Neural cell (in vitro differentiated cells): ENCODE results near the gene MLLT3. TPM values are rescaled to one million over a fixed set of nuclear protein-coding genes. Genes with fewer than 3 reads are reported as not detected.

Source experiments
- H2AFZ ChIP-seq: fragments of 200-600, 300-800 bp; sonication (generic), shearing (Covaris generic); 2 replicates; pipeline ENCODE4 v1.6.0; 2014; ENCODE audit warnings: low read depth, mild to moderate bottlenecking, antibody characterized with exemption, low read length, moderate library complexity
- H3F3A ChIP-seq: fragments of 200-600 bp; shearing (Covaris generic); 2 replicates; pipeline ENCODE4 v1.6.1; 2016; ENCODE audit warnings: mild to moderate bottlenecking, moderate library complexity, mixed read lengths, antibody characterized with exemption, low read length; ENCODE audit not compliant: insufficient read depth, poor library complexity, severe bottlenecking
- H3K27ac ChIP-seq: fragments of 200-600, 300-800 bp; sonication (generic), shearing (Covaris generic); 2 replicates; pipeline ENCODE4 v1.5.1; 2014; ENCODE audit warnings: mild to moderate bottlenecking, low read length, moderate library complexity
- H3K27me3 ChIP-seq: fragments of 300-800, 200-600 bp; sonication (generic), shearing (Covaris generic); 2 replicates; pipeline ENCODE4 v1.6.0; 2014; ENCODE audit warnings: mild to moderate bottlenecking, low read depth, low read length, moderate library complexity; ENCODE audit not compliant: insufficient read depth
- H3K36me3 ChIP-seq: fragments of 300-800, 200-600 bp; sonication (generic), shearing (Covaris generic); 2 replicates; pipeline ENCODE4 v1.5.1; 2014; ENCODE audit warnings: mild to moderate bottlenecking, antibody characterized with exemption, low read length, moderate library complexity; ENCODE audit not compliant: insufficient read depth
- H3K4me2 ChIP-seq: fragments of 300-800, 200-600 bp; sonication (generic), shearing (Covaris generic); 2 replicates; pipeline ENCODE4 v1.6.0; 2014; ENCODE audit warnings: mild to moderate bottlenecking, low read length
- H3K4me3 ChIP-seq: fragments of 300-800, 200-600 bp; sonication (generic), shearing (Covaris generic); 2 replicates; pipeline ENCODE4 v1.5.1; 2014; ENCODE audit warnings: mild to moderate bottlenecking, low read length, moderate library complexity
- H3K79me2 ChIP-seq: fragments of 200-600 bp; shearing (Covaris generic); replicated peaks from 2 replicates; pipeline ENCODE4 v1.6.0; 2014; ENCODE audit warnings: mild to moderate bottlenecking, low read length, moderate library complexity; ENCODE audit not compliant: insufficient read depth
- H3K9ac ChIP-seq: fragments of 300-800, 200-600 bp; sonication (generic), shearing (Covaris generic); 2 replicates; pipeline ENCODE4 v1.6.1; 2016; ENCODE audit warnings: mild to moderate bottlenecking, low read length, mixed read lengths
- H3K9me2 ChIP-seq: fragments of 200-600 bp; shearing (Covaris generic); 2 replicates; pipeline ENCODE4 v1.6.1; 2016; ENCODE audit warnings: mild to moderate bottlenecking, low read length, mixed read lengths; ENCODE audit not compliant: insufficient read depth
- H3K9me3 ChIP-seq: fragments of 200-600, 300-800 bp; sonication (generic), shearing (Covaris generic); 2 replicates; pipeline ENCODE4 v1.6.1; 2016; ENCODE audit warnings: mild to moderate bottlenecking, mixed run types, low read length, moderate library complexity, mixed read lengths
- H4K20me1 ChIP-seq: fragments of 200-600 bp; shearing (Covaris generic); 2 replicates; pipeline ENCODE4 v1.6.1; 2016; ENCODE audit warnings: mild to moderate bottlenecking, mixed run types; ENCODE audit not compliant: insufficient read depth
- EP300 ChIP-seq: fragments of 450-650 bp; conservative IDR thresholded peaks from 2 replicates; pipeline ENCODE4 v1.6.1; 2014; ENCODE audit warnings: antibody characterized with exemption, mild to moderate bottlenecking, moderate library complexity; ENCODE audit not compliant: poor library complexity, severe bottlenecking
- EZH2 ChIP-seq: fragments of 200-600, 300-800 bp; shearing (Covaris generic), sonication (generic); IDR thresholded peaks from 2 replicates; pipeline ENCODE4 v1.6.1; 2014; ENCODE audit warnings: antibody characterized with exemption, low read length, borderline replicate concordance, mild to moderate bottlenecking; ENCODE audit not compliant: insufficient read depth, poor library complexity, severe bottlenecking
- MXI1 ChIP-seq: fragments of 450-650 bp; conservative IDR thresholded peaks from 2 replicates; pipeline ENCODE4 v1.6.1; 2014; ENCODE audit warnings: antibody characterized with exemption, mild to moderate bottlenecking; ENCODE audit not compliant: poor library complexity, severe bottlenecking
- POLR2AphosphoS5 ChIP-seq: IDR thresholded peaks from 2 replicates; pipeline ENCODE4 v1.6.1; 2012
- RAD21 ChIP-seq: fragments of 450-650 bp; conservative IDR thresholded peaks from 2 replicates; pipeline ENCODE4 v1.6.1; 2014; ENCODE audit warnings: antibody characterized with exemption, mild to moderate bottlenecking, moderate library complexity
- SMC3 ChIP-seq: fragments of 450-650 bp; conservative IDR thresholded peaks from 2 replicates; pipeline ENCODE4 v1.6.1; 2014; ENCODE audit warnings: antibody characterized with exemption, mild to moderate bottlenecking, moderate library complexity; ENCODE audit not compliant: poor library complexity
- TAF1 ChIP-seq: IDR thresholded peaks from 2 replicates; pipeline ENCODE4 v1.6.1; 2012; ENCODE audit warnings: low read depth
- polyA plus RNA-seq: library from polyadenylated mRNA; depleted of rRNA; stranded (reverse); fragments of >200 nt; gene quantifications from 2 replicates; pipeline ENCODE4 v1.2.3, GENCODE V29; 2014
- TF ChIP-seq, protein P1 (sequence below): fragments of 450-650 bp; IDR thresholded peaks from 2 replicates; pipeline ENCODE4 v1.5.1; 2014; ENCODE audit warnings: antibody characterized with exemption, mild to moderate bottlenecking, moderate library complexity; ENCODE audit not compliant: poor library complexity, severe bottlenecking
- TF ChIP-seq, protein P2 (sequence below): IDR thresholded peaks from 2 replicates; pipeline ENCODE4 v1.6.1; 2012; ENCODE audit warnings: borderline replicate concordance

Gene MLLT3
- polyA plus RNA-seq, 1 donor from 2014 or later, result 61.5 TPM

DNA sequence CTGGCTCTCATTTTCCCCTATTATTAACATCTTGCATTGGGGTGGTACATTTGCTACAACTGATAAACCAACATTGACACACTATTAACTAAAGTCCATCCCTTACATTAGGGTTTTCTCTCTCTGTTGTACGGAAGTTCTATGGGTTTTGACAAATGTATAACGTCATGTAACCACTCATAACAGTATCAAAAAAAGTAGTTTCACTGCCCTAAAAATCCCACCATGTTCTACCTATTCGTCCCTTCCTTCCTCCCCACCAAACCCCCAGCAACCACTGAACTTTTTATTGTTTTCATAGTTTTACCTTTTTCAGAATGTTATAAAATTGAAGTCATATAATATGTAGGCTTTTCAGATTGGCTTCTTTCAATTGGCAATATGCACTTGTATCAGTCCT lies 40.1 kb downstream of the MLLT3 start:
- no peaks in the 10 kb centered on the region for H3K36me3 ChIP-seq
- no peaks in the 10 kb centered on the region for H3F3A ChIP-seq
- no peaks in the 10 kb centered on the region for H3K27me3 ChIP-seq
- H3K9me3 ChIP-seq, result peaks cover 9% of the 10 kb centered on the region
- H3K27ac ChIP-seq, result no peak overlapping the region
- no peak overlapping the region for H3K9ac ChIP-seq
- no peaks in the 10 kb centered on the region for H4K20me1 ChIP-seq
- TF ChIP-seq TAF1 (no peak), EZH2 (no peak), POLR2AphosphoS5 (no peak), MXI1 (no peak), RAD21 (no peak)
- TF ChIP-seq, protein P1, sequence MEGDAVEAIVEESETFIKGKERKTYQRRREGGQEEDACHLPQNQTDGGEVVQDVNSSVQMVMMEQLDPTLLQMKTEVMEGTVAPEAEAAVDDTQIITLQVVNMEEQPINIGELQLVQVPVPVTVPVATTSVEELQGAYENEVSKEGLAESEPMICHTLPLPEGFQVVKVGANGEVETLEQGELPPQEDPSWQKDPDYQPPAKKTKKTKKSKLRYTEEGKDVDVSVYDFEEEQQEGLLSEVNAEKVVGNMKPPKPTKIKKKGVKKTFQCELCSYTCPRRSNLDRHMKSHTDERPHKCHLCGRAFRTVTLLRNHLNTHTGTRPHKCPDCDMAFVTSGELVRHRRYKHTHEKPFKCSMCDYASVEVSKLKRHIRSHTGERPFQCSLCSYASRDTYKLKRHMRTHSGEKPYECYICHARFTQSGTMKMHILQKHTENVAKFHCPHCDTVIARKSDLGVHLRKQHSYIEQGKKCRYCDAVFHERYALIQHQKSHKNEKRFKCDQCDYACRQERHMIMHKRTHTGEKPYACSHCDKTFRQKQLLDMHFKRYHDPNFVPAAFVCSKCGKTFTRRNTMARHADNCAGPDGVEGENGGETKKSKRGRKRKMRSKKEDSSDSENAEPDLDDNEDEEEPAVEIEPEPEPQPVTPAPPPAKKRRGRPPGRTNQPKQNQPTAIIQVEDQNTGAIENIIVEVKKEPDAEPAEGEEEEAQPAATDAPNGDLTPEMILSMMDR, result no peak
- H2AFZ ChIP-seq, result no peak overlapping the region
- no peak overlapping the region for H3K4me2 ChIP-seq
- no peaks in the 10 kb centered on the region for H3K9me2 ChIP-seq
- peaks cover 31% of the 10 kb centered on the region for H3K79me2 ChIP-seq
- no peak overlapping the region for H3K4me3 ChIP-seq

DNA sequence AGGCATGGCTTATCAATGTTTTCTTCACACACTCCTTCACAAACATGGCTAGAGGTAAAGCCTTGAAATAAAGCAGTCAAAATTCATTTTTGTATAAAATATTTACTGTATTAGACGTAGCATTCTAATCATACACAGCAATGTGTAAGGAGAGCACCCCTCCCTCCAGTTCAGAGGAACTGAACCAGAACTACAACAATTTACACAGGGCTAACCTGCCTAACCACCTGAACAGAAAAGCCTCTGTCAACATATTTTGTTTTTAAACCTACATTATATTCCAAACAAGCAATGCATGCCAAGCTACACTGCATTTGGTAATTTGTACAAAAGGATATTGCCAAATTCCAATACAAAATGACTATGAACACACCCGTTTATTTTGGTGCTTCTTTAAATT lies 41.6 kb downstream of the MLLT3 start:
- Histone ChIP-seq H3K9me2 (no peaks in the 10 kb centered on the region), H3K79me2 (peaks cover 20% of the 10 kb centered on the region), H3K4me2 (no peak overlapping the region), H3K9me3 (peaks cover 8% of the 10 kb centered on the region), H3K4me3 (no peak overlapping the region), H3K27me3 (no peaks in the 10 kb centered on the region), H3K27ac (no peak overlapping the region), H3F3A (no peaks in the 10 kb centered on the region), H3K9ac (no peak overlapping the region), H4K20me1 (no peaks in the 10 kb centered on the region), H2AFZ (no peak overlapping the region), H3K36me3 (no peaks in the 10 kb centered on the region)
- TF ChIP-seq, protein P1, result no peak
- TF ChIP-seq, protein P2, sequence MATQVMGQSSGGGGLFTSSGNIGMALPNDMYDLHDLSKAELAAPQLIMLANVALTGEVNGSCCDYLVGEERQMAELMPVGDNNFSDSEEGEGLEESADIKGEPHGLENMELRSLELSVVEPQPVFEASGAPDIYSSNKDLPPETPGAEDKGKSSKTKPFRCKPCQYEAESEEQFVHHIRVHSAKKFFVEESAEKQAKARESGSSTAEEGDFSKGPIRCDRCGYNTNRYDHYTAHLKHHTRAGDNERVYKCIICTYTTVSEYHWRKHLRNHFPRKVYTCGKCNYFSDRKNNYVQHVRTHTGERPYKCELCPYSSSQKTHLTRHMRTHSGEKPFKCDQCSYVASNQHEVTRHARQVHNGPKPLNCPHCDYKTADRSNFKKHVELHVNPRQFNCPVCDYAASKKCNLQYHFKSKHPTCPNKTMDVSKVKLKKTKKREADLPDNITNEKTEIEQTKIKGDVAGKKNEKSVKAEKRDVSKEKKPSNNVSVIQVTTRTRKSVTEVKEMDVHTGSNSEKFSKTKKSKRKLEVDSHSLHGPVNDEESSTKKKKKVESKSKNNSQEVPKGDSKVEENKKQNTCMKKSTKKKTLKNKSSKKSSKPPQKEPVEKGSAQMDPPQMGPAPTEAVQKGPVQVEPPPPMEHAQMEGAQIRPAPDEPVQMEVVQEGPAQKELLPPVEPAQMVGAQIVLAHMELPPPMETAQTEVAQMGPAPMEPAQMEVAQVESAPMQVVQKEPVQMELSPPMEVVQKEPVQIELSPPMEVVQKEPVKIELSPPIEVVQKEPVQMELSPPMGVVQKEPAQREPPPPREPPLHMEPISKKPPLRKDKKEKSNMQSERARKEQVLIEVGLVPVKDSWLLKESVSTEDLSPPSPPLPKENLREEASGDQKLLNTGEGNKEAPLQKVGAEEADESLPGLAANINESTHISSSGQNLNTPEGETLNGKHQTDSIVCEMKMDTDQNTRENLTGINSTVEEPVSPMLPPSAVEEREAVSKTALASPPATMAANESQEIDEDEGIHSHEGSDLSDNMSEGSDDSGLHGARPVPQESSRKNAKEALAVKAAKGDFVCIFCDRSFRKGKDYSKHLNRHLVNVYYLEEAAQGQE, result no peak
- TF ChIP-seq SMC3 (no peak), EZH2 (no peak), POLR2AphosphoS5 (no peak), EP300 (no peak), RAD21 (no peak), MXI1 (no peak)
